ENCODE results near the gene MLIP. TPM values are rescaled to one million over a fixed set of nuclear protein-coding genes. Genes with fewer than 3 reads are reported as not detected.

Gene MLIP
- total and polyA plus RNA-seq, 2 experiments from 2014 or later = not detected

DNA sequence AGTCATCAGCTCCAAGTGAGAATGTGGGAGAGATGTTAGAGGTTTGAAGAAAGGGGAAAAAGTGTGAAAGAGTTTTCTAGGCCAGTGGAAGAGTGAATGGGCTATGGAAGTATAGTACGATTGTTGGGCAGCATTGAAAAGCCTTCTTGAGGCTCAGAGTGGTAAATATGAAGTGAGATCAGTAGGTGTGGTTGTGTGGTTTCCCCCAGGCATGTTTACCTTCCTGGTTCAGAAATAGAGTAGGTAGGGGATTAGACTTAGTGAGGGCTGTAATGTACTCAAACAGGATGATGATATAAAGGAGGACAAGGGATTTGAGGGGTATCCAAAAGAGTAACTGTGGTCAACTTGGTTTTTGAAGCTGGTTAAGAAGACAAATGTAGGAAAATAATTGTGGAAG, 3.7 kb downstream of the MLIP start:
- in situ Hi-C loops (cut with MboI) = no loop called here

DNA sequence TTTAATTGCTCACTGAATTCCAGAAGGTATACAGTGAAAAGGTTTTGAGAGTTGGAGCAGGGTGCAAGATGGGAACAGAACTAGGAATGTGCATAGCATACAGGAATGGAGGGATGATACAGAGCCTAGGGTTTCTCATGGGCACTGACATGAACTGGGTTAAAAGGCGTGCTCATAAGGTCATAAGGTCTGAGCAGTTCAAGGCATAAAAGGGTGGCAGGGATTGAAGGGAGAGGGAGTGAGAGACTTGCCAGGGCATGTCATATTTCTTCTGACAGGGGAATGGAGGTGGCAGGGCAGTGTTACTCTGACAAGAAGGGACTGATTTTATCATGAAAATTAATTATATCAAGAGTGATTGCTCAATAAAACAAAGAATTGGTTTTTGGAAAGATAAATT, 4.7 kb downstream of the MLIP start:
- H3F3A ChIP-seq (ENCODE audit: insufficient read depth) = peaks cover 8% of the 10 kb centered on the region; the same call in 1 of the 2 replicates
- WGBS, 2 experiments (ENCODE audit: low coverage in 1 of 2, low lambda C conversion rate in 2 of 2, missing lambda C conversion rate in 2 of 2) = 38 to 45% methylated on average over 1 of the region's 1 CpG
- no peak overlapping the region for H3K4me2 ChIP-seq (ENCODE audit: unreplicated experiment)
- no peaks in the 10 kb centered on the region for H3K9me2 ChIP-seq (ENCODE audit: insufficient read depth)
- no peak for DNase-seq
- H4K20me1 ChIP-seq (ENCODE audit: insufficient read depth) = no peaks in the 10 kb centered on the region
- no peaks in the 10 kb centered on the region for H3K79me2 ChIP-seq (ENCODE audit: insufficient read depth)
- H3K4me3 ChIP-seq = no peak overlapping the region
- no peaks in the 10 kb centered on the region for H3K36me3 ChIP-seq (ENCODE audit: low read depth)
- H2AFZ ChIP-seq = no peak overlapping the region
- H3K27me3 ChIP-seq (replicated peaks; ENCODE audit: insufficient read depth) = no peaks in the 10 kb centered on the region
- in situ Hi-C loops (cut with MboI) = no loop called here
- H3K4me1 ChIP-seq (ENCODE audit: insufficient read depth) = peaks cover 7% of the 10 kb centered on the region
- H3K9ac ChIP-seq = no peak overlapping the region
- H3K27ac ChIP-seq = no peak overlapping the region
- H3K9me3 ChIP-seq (ENCODE audit: low read depth) = no peaks in the 10 kb centered on the region
- TF ChIP-seq EZH2phosphoT487 (IDR thresholded peaks at IDR 0.05; ENCODE audit: insufficient read depth, low read depth) (no peak), EZH2 (IDR thresholded peaks at IDR 0.05; ENCODE audit: insufficient read depth, poor library complexity, severe bottlenecking) (no peak)

More for the DNA sequence above, 3.7 kb downstream of the MLIP start:
- Histone ChIP-seq H3K27ac (no peak overlapping the region), H3K79me2 (ENCODE audit: insufficient read depth) (no peaks in the 10 kb centered on the region), H3K9ac (no peak overlapping the region), H3K36me3 (ENCODE audit: low read depth) (no peaks in the 10 kb centered on the region), H2AFZ (no peak overlapping the region), H4K20me1 (ENCODE audit: insufficient read depth) (no peaks in the 10 kb centered on the region), H3K4me2 (ENCODE audit: unreplicated experiment) (no peak overlapping the region), H3F3A (ENCODE audit: insufficient read depth) (peaks cover 8% of the 10 kb centered on the region; the same call in 1 of the 2 replicates), H3K9me3 (ENCODE audit: low read depth) (no peaks in the 10 kb centered on the region), H3K27me3 (replicated peaks; ENCODE audit: insufficient read depth) (no peaks in the 10 kb centered on the region), H3K4me3 (no peak overlapping the region), H3K4me1 (ENCODE audit: insufficient read depth) (peaks cover 7% of the 10 kb centered on the region), H3K9me2 (ENCODE audit: insufficient read depth) (no peaks in the 10 kb centered on the region)
- no peak for DNase-seq
- 38 to 51% methylated on average over 1 of the region's 1 CpG for WGBS, 2 experiments (ENCODE audit: low coverage in 1 of 2, low lambda C conversion rate in 2 of 2, missing lambda C conversion rate in 2 of 2)
- TF ChIP-seq EZH2phosphoT487 (IDR thresholded peaks at IDR 0.05; ENCODE audit: insufficient read depth, low read depth) (no peak), EZH2 (IDR thresholded peaks at IDR 0.05; ENCODE audit: insufficient read depth, poor library complexity, severe bottlenecking) (no peak)

DNA sequence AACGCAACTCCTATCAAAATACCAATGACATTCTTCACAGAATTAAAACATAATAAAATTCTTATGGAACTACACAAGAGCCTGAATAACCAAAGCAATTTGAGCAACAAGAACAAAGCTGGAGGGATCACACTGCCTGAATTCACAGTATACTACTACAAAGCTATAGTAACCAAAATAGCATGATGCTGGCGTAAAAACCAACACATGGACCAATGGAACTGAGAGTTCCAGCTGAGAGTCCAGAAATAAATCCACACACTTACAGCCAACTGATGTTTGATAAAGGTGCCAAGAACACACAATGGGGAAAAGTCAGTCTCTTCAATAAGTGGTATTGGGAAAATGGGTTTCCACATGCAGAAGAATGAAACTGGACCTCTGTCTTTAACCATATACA, 6.9 kb downstream of the MLIP start:
- H3K36me3 ChIP-seq (ENCODE audit: low read depth) = no peaks in the 10 kb centered on the region
- in situ Hi-C loops (cut with MboI) = no loop called here
- H3K27ac ChIP-seq = no peak overlapping the region
- no peak overlapping the region for H3K4me3 ChIP-seq
- no peak overlapping the region for H3K9ac ChIP-seq
- no peak overlapping the region for H2AFZ ChIP-seq
- H3K9me2 ChIP-seq (ENCODE audit: insufficient read depth) = no peaks in the 10 kb centered on the region
- H4K20me1 ChIP-seq (ENCODE audit: insufficient read depth) = no peaks in the 10 kb centered on the region
- H3K9me3 ChIP-seq (ENCODE audit: low read depth) = no peaks in the 10 kb centered on the region
- DNase-seq = no peak
- WGBS, 2 experiments (ENCODE audit: low coverage in 1 of 2, low lambda C conversion rate in 2 of 2, missing lambda C conversion rate in 2 of 2) = 72 to 82% methylated on average over 2 of the region's 2 CpGs
- no peaks in the 10 kb centered on the region for H3K79me2 ChIP-seq (ENCODE audit: insufficient read depth)
- TF ChIP-seq EZH2phosphoT487 (IDR thresholded peaks at IDR 0.05; ENCODE audit: insufficient read depth, low read depth) (no peak), EZH2 (IDR thresholded peaks at IDR 0.05; ENCODE audit: insufficient read depth, poor library complexity, severe bottlenecking) (no peak)
- no peak overlapping the region for H3K4me2 ChIP-seq (ENCODE audit: unreplicated experiment)
- H3K4me1 ChIP-seq (ENCODE audit: insufficient read depth) = no peaks in the 10 kb centered on the region
- no peaks in the 10 kb centered on the region for H3F3A ChIP-seq (ENCODE audit: insufficient read depth)
- no peaks in the 10 kb centered on the region for H3K27me3 ChIP-seq (replicated peaks; ENCODE audit: insufficient read depth)

DNA sequence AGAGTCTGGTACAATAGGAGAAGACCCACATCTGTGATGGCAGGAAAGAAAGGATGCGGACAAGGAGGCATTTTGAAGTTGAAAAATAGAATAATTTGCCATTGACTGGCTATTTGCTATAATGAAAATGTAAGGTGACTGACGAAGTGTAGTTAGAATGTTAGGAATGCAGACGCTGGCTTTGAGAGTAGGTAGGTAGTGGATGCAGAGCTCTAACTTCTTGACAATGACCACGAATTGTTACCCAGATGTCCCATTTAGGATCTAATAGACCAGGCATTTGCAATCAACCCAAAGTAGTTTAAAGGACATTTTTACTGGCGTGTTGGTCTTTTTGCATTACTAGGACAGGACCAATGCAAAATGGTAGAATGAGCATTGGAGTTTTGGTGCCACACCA, 14.2 kb downstream of the MLIP start:
- 42% methylated on average over 5 of the region's 5 CpGs for WGBS, 2 experiments (ENCODE audit: low coverage in 1 of 2, low lambda C conversion rate in 2 of 2, missing lambda C conversion rate in 2 of 2)
- no peaks in the 10 kb centered on the region for H3K9me3 ChIP-seq (ENCODE audit: low read depth)
- in situ Hi-C loops (cut with MboI) = no loop called here

DNA sequence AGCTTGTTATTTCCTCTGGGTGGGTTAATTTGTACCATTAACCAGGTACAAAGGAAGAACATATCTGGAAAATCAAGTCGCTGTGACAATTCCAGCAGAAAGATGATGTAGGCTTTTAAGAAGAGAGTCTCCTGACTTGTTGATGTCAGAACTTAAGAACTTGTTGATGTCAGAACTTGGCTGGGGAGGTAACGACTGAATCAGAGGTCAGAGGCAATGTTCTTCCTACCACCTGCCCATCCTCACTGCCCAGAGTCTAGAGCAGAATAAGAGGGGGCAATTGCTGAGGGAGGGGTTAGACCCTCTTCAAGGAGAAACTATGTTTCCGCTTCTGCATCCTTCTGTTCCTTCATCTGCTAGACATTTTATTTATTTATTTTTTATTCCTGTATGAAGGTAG, 18.9 kb downstream of the MLIP start:
- Histone ChIP-seq H3K4me1 (ENCODE audit: insufficient read depth) (no peaks in the 10 kb centered on the region), H3K79me2 (ENCODE audit: insufficient read depth) (no peaks in the 10 kb centered on the region), H3K4me2 (ENCODE audit: unreplicated experiment) (no peak overlapping the region), H3K9me3 (ENCODE audit: low read depth) (no peaks in the 10 kb centered on the region), H2AFZ (no peak overlapping the region), H3F3A (ENCODE audit: insufficient read depth) (no peaks in the 10 kb centered on the region), H3K9ac (no peak overlapping the region), H4K20me1 (ENCODE audit: insufficient read depth) (no peaks in the 10 kb centered on the region), H3K4me3 (no peak overlapping the region), H3K36me3 (ENCODE audit: low read depth) (no peaks in the 10 kb centered on the region), H3K27ac (no peak overlapping the region), H3K27me3 (replicated peaks; ENCODE audit: insufficient read depth) (no peaks in the 10 kb centered on the region), H3K9me2 (ENCODE audit: insufficient read depth) (no peaks in the 10 kb centered on the region)
- in situ Hi-C loops (cut with MboI) = no loop called here
- TF ChIP-seq EZH2phosphoT487 (IDR thresholded peaks at IDR 0.05; ENCODE audit: insufficient read depth, low read depth) (no peak), EZH2 (IDR thresholded peaks at IDR 0.05; ENCODE audit: insufficient read depth, poor library complexity, severe bottlenecking) (no peak)
- DNase-seq = no peak
- 47 to 51% methylated on average over 3 of the region's 3 CpGs for WGBS, 2 experiments (ENCODE audit: low coverage in 1 of 2, low lambda C conversion rate in 2 of 2, missing lambda C conversion rate in 2 of 2)

More for the DNA sequence above, 14.2 kb downstream of the MLIP start:
- H3K4me3 ChIP-seq = no peak overlapping the region
- TF ChIP-seq EZH2phosphoT487 (IDR thresholded peaks at IDR 0.05; ENCODE audit: insufficient read depth, low read depth) = no peak
- no peak for TF ChIP-seq EZH2 (IDR thresholded peaks at IDR 0.05; ENCODE audit: insufficient read depth, poor library complexity, severe bottlenecking)
- no peak overlapping the region for H3K9ac ChIP-seq
- no peaks in the 10 kb centered on the region for H3K9me2 ChIP-seq (ENCODE audit: insufficient read depth)
- no peaks in the 10 kb centered on the region for H3K36me3 ChIP-seq (ENCODE audit: low read depth)
- no peaks in the 10 kb centered on the region for H3F3A ChIP-seq (ENCODE audit: insufficient read depth)
- no peaks in the 10 kb centered on the region for H3K79me2 ChIP-seq (ENCODE audit: insufficient read depth)
- H3K4me1 ChIP-seq (ENCODE audit: insufficient read depth) = no peaks in the 10 kb centered on the region
- DNase-seq = no peak
- H4K20me1 ChIP-seq (ENCODE audit: insufficient read depth) = no peaks in the 10 kb centered on the region
- H2AFZ ChIP-seq = no peak overlapping the region
- H3K4me2 ChIP-seq (ENCODE audit: unreplicated experiment) = no peak overlapping the region
- H3K27ac ChIP-seq = no peak overlapping the region
- H3K27me3 ChIP-seq (replicated peaks; ENCODE audit: insufficient read depth) = no peaks in the 10 kb centered on the region
